Measurements from ENCODE around the gene PYGB. TPM values are rescaled to one million over a fixed set of nuclear protein-coding genes. Genes with fewer than 3 reads are reported as not detected.

PYGB gene
- total RNA-seq, 1 experiment from 2014 or later, result 78.9 TPM

- Histone ChIP-seq H3K4me3 (ENCODE audit: low read depth, low read length) (no peak overlapping the region), H3K9me3 (no peaks in the 10 kb centered on the region), H3K4me1 (no peaks in the 10 kb centered on the region), H3K36me3 (ENCODE audit: control insufficient read depth, insufficient read depth, low read length) (peaks cover 5% of the 10 kb centered on the region), H3K27me3 (replicated peaks; ENCODE audit: control insufficient read depth, insufficient read depth, low read length) (no peaks in the 10 kb centered on the region)
- no TSS peak for BruUV-seq (replicated peaks)
- ChIA-PET POLR2A (no interaction called here), CTCF (no interaction called here)
- H3K4me1 Mint-ChIP-seq (ENCODE audit: low read depth, unreplicated experiment), result no peaks in the 10 kb centered on the region
- intact Hi-C loops (cut with micrococcal nuclease; ENCODE audit: unreplicated experiment), result no loop called here
- H3K36me3 Mint-ChIP-seq (ENCODE audit: insufficient read depth, unreplicated experiment), result peaks cover 62% of the 10 kb centered on the region
- no peak overlapping the region for H3K27ac Mint-ChIP-seq (ENCODE audit: unreplicated experiment)
- no peak overlapping the region for H3K4me3 Mint-ChIP-seq (ENCODE audit: unreplicated experiment)
- no peaks in the 10 kb centered on the region for H3K9me3 Mint-ChIP-seq (ENCODE audit: unreplicated experiment)
- TF ChIP-seq, protein P1, sequence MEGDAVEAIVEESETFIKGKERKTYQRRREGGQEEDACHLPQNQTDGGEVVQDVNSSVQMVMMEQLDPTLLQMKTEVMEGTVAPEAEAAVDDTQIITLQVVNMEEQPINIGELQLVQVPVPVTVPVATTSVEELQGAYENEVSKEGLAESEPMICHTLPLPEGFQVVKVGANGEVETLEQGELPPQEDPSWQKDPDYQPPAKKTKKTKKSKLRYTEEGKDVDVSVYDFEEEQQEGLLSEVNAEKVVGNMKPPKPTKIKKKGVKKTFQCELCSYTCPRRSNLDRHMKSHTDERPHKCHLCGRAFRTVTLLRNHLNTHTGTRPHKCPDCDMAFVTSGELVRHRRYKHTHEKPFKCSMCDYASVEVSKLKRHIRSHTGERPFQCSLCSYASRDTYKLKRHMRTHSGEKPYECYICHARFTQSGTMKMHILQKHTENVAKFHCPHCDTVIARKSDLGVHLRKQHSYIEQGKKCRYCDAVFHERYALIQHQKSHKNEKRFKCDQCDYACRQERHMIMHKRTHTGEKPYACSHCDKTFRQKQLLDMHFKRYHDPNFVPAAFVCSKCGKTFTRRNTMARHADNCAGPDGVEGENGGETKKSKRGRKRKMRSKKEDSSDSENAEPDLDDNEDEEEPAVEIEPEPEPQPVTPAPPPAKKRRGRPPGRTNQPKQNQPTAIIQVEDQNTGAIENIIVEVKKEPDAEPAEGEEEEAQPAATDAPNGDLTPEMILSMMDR (IDR thresholded peaks at IDR 0.05; ENCODE audit: insufficient read depth in 1 of 2, low read depth in 1 of 2, low read length in 1 of 2, severe bottlenecking in 1 of 2, unreplicated experiment in 1 of 2), result no peak
- DNase-seq, result no peak
- no peaks in the 10 kb centered on the region for H3K27me3 Mint-ChIP-seq (ENCODE audit: insufficient read depth, unreplicated experiment)
These were observed 55.6 kb downstream of the PYGB start for GRCh38 chr20:25303292-25304024.

GRCh38 chr20:25304025-25304549, 56.2 kb downstream of the PYGB start:
- no peak overlapping the region for H3K4me3 ChIP-seq (ENCODE audit: low read depth, low read length)
- BruUV-seq (replicated peaks), result no TSS peak
- Mint-ChIP-seq H3K9me3 (ENCODE audit: unreplicated experiment) (no peaks in the 10 kb centered on the region), H3K27ac (ENCODE audit: unreplicated experiment) (no peak overlapping the region), H3K4me1 (ENCODE audit: low read depth, unreplicated experiment) (peaks cover 1% of the 10 kb centered on the region), H3K36me3 (ENCODE audit: insufficient read depth, unreplicated experiment) (peaks cover 61% of the 10 kb centered on the region), H3K27me3 (ENCODE audit: insufficient read depth, unreplicated experiment) (no peaks in the 10 kb centered on the region), H3K4me3 (ENCODE audit: unreplicated experiment) (no peak overlapping the region)
- ChIA-PET POLR2A (no interaction called here), CTCF (no interaction called here)
- peaks cover 7% of the 10 kb centered on the region for H3K36me3 ChIP-seq (ENCODE audit: control insufficient read depth, insufficient read depth, low read length)
- peaks cover 2% of the 10 kb centered on the region for H3K4me1 ChIP-seq
- no peaks in the 10 kb centered on the region for H3K27me3 ChIP-seq (replicated peaks; ENCODE audit: control insufficient read depth, insufficient read depth, low read length)
- TF ChIP-seq, protein P1 (IDR thresholded peaks at IDR 0.05; ENCODE audit: insufficient read depth in 1 of 2, low read depth in 1 of 2, low read length in 1 of 2, severe bottlenecking in 1 of 2, unreplicated experiment in 1 of 2), result no peak
- H3K9me3 ChIP-seq, result no peaks in the 10 kb centered on the region
- intact Hi-C loops (cut with micrococcal nuclease; ENCODE audit: unreplicated experiment), result no loop called here
- DNase-seq, result no peak

DNA sequence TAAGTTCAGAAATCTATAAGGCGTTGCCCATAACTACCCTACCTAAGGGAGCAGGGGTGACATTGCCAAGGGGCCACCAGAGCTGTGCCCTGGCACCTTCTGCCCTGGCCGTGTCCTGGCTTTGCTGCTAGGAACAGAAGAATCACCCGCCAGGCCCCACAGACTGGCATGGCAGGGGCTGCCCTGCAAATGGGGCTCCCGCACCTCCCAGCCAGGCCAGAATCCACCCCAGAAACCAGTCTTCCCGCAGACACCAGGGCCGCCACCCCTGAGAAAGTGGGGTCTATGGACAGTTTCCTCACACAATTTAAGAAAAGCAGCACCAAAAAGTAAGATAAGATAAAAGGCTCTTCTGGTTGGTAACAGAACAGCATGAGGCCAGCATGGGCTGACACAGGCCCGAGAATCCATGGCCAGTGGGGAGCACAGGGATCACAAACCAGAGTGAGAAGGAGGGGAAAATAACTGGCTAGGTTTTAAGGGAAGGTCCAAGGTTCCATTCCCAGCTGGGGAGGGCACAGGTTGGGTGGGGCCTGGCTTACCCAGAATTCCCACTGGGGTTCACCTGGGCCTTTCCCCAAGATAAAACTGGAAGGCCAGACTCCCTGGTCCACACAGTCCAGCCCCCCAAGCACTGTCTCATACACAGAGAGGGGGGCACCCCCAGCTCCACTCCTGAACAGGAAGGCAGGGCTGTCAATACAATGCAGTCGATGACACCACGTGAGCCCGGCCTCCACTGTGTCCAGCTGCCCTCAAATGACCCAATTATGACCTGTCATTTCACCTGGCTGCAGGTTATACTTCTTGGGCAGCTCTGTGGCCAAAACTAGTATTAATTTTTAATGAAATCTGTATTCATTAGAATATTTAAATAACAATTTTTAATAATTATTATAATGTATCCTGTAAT, 59.4 kb downstream of the PYGB start:
- intact Hi-C loops (cut with micrococcal nuclease; ENCODE audit: unreplicated experiment), result no loop called here
- Histone ChIP-seq H3K4me3 (ENCODE audit: low read depth, low read length) (no peak overlapping the region), H3K27me3 (replicated peaks; ENCODE audit: control insufficient read depth, insufficient read depth, low read length) (no peaks in the 10 kb centered on the region), H3K9me3 (no peaks in the 10 kb centered on the region), H3K36me3 (ENCODE audit: control insufficient read depth, insufficient read depth, low read length) (peaks cover 7% of the 10 kb centered on the region), H3K4me1 (peaks cover 31% of the 10 kb centered on the region)
- peak overlapping the region; percentile 48 for H3K27ac Mint-ChIP-seq (ENCODE audit: unreplicated experiment)
- ChIA-PET POLR2A (no interaction called here), CTCF (interaction anchor here (0.9 kb wide), 1 partner anchor 92 kb away, joined by 3 read pairs; no protein-coding TSS in a partner anchor)
- no peaks in the 10 kb centered on the region for H3K9me3 Mint-ChIP-seq (ENCODE audit: unreplicated experiment)
- H3K4me1 Mint-ChIP-seq (ENCODE audit: low read depth, unreplicated experiment), result peaks cover 26% of the 10 kb centered on the region
- DNase-seq, result no peak
- TF ChIP-seq, protein P1 (IDR thresholded peaks at IDR 0.05; ENCODE audit: insufficient read depth in 1 of 2, low read depth in 1 of 2, low read length in 1 of 2, severe bottlenecking in 1 of 2, unreplicated experiment in 1 of 2), result no peak
- BruUV-seq (replicated peaks), result no TSS peak
- peaks cover 60% of the 10 kb centered on the region for H3K36me3 Mint-ChIP-seq (ENCODE audit: insufficient read depth, unreplicated experiment)
- no peaks in the 10 kb centered on the region for H3K27me3 Mint-ChIP-seq (ENCODE audit: insufficient read depth, unreplicated experiment)
- H3K4me3 Mint-ChIP-seq (ENCODE audit: unreplicated experiment), result no peak overlapping the region

Measured in Caco-2 (cell line).